ENCODE results near the gene KDELR1.
A peak's percentile ranks its signal among the peaks of the same experiment; 100 is the strongest.
"Not testable (repeated sequence)": the region's sequence is repeated elsewhere in the genome, so short reads cannot be mapped to it uniquely, and the experiment has no call there.

The KDELR1 gene

DNA sequence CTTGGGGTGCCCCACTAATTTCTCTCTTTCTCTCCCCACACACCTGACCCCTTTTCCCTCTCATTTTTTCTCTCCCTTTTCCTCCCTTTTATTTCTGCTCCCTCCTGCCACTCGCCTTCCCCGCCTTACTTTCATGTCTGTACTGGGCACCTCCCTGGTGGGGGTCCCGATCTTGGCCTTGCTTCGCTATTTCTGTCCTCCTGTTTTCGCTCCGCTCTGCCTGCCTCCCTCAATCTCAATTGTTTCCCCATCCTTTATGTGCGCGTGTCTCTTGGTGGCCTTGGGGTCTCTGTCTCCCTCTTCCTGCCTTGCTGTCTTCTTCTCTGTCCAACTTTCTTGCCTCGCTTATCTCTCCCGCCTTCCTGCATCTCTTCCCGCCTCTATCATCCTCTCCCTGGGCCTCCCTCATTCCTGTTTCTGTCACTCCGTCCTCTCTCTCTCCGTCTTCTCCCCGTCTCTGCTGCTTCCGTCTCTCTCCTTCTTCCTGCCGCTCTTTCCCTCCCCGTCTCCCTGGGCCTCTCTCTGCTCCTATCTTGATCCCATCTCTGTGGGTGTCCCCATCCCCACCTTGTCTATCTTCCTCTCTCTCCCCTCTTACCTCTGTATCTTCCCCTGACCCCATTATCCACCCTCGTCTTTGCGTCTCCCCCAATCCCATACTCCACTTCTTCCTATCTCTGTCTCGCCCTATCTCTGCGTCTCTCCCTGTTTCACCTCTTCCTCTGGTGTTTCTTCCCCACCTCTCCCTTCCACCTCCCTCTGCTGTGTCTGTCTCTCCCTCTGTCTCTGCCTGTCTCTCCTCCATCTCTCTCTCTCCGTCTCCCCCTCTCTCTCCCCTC lies 6.1 kb upstream of the KDELR1 start:
- DNase-seq = no peak

DNA sequence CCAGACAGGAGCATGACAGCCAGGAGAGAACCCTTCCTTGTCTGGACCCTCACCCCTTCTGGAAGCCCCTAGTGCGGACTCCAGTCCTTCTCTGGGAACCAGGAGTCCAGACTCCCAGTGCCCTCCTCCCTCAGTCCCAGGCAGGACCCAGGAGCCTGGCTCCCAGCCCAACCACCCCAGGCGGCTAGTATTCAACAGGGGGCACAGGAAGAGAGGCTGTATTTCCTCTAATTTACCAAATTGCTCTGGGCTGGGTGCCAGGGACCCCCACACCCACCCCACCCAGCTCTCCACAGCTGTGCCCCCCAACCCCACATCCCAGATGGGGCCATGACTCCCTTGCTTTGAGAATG lies 5.4 kb upstream of the KDELR1 start:
- no peak for DNase-seq

DNA sequence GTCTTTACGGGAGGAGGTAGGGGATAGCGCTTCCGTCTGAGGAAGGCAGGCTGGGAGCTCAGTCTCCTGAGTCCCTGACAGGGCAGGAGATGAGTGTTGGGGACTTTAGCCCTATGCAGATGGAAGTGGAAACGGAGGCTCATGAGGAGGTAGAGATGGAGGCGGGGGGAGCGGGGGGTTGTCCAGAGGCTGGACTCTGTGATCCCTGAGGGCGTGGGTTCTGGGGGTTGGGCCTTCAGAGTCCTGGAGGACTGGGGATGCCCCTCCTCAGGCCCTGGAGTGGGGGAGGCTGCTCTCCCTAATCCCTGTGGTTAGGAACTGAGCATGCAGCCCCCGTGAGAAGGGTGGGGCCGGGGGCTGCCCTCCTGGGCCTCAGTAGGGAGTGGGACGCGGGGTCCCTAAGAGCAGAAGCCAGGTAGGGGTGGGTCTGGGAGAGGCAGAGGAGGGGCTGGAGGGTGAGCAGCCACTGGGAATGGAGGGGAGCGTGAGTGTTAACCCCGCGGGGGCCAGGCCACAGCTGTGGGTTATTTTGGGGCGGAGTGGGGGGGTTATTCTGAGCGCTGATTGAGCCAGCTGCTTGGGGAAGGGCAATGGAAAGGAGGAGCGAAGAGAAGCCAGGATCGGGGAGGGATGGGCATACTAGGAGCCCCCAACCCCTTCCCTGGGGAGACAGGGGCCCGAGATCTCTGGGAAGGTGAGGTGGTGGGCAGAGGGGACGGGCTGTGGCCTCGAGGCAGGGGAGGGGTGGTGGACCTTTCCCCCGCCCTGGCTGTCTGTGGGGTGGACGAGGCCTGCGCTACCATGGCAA lies 4.9 kb upstream of the KDELR1 start:
- no peak for DNase-seq

DNA sequence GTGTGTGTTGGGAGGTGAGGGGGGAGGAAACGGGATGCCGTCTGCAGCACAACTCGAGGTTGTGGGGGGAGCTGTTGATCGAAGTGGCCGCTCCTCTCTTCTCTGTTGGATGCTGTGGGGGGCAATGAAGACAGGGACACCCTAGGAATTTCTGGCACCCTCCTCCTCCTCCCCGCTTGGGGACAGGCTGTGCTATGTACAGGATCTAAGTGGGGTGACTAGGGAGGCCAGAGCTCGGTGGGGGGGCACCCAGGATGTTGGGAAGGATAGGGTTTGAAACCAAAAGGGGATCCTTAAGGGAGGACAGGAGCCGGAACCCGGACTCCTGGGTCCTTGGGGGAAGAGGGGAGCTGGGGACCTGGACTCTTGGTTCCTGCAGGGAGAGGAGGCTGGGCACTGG lies 4.1 kb upstream of the KDELR1 start:
- no peak for DNase-seq

DNA sequence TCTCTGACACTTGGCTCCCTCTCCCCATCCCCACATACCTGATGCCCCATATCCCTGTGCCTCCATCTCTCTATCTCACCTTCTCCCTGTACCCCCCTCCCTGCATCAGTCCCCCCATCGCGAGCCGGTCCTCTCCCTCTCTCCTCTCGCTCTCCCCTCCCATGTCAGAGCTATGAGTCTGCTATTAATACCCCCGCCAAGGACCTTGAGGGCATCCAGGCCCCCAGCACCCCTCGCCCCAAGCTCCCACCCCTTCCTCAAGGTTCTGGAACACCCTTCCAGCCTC lies 3.8 kb upstream of the KDELR1 start:
- DNase-seq = no peak

DNA sequence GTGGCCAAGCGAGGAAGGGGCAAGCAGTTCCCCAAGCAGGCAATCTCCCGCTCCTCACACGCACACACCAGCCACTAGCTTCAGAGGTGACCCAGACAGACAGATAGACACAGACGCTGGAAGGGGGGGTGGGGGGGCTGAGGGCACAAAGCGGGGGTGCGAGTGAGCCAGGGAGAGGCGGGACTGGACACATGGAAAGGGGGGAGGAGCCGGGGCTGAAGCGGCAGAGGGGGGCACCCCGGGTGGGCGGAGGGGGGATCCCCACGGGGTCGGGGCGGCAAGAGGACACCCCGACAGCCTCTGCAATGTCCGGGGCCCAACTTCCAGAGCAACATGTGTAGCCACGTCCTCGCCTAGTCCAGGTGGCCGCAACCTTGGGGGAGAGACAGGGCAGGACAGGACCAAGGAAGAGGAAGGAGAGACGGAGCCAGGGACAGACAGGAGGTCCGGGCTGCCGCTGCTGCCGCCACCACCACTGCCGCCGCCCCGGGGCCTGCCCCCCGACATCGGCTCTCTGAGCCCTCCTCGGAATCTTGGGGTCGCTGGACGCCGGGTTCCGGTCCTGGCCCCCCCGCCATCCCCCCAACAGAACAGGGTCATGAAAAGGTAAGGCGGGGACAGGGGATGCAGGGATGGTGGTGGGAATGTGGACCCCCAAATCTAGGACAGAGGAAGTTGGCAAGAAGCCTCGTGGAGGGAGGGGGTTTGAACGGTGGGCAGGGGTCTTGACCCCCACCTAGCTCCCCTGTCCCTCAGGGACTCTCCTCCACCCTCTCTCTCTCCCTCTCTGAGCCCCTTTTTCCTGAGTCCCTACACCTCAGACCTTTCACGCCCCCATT lies 3.2 kb upstream of the KDELR1 start:
- DNase-seq = no peak

DNA sequence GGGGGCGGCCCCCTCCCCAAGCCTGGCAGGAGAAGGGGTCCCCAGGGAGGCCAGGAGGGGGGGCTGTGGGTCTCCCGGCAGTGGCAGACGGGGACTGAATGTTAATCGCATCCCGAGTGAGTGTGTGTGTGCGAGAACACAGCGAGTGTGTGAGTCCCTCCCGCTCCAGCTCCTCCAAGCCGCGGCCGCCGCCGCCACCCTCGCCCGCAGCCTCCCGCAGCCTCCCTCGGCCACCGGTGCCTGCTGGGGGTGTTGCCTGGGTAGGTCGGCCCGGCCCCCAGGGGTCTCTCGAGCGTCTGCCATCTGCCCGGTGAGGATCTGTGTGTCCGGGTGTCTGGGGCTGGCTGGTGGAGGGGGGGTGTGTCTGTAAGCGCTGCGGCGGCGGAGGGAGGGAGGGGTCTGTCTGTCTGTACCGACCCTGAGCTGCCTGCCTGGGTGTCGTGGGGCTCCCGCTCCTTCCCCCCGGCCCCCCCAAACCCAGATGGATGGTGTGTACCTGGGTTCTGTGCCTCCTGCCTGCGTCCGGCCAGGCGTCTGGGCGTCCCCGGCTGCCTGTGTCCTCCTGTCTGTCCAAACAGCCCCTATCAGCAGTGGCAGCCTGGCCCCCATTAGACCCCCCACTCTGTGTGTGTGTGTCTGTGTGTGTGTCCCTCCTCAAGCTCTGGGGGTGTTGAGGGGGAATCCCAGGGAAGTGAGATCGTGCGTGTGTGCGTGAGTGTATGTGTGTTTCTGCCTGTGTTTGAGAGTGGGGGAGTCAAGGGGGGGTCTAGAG lies 2.4 kb upstream of the KDELR1 start, which contains the start of gene GRIN2D:
Gene GRIN2D (plus strand): TSS at position 110 of the 772 bp plus-strand sequence. CDS start 4,725 bp downstream, outside the sequence.
- no peak for DNase-seq

DNA sequence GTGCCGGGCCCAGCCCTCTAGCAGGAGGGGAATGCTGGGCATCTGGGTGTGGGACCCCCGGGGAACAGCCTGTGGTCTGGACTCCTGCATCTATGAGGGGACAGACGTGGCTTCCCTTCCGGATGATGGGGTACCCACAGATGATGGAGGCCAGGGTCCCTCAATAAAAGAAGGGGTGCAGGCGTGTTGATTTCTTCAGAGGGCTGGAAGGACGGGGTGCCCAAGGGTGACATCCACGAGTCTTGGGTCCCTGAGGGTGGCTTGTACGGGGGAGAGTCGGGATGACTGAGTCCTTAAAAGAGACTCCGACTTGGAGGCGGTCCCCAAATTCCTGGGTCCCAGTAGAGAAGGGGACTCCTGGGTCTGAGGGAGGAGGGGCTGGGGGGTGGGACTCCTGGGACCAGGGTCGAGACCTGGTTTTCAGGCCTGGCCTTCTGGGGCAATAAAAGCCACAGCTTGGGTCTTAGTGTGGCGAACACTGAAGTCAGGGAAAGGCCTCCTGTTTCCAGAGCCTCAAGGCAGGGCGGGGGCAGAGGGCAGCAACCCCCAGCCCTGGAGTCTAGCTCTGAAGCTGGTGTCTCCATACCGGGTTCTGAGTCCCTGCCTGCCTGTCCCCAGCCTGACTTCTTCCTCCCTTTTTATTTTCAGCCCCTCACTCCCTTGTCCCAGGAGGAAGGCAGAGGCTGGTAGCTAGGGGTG lies 1.7 kb upstream of the KDELR1 start:
- no peak for DNase-seq

DNA sequence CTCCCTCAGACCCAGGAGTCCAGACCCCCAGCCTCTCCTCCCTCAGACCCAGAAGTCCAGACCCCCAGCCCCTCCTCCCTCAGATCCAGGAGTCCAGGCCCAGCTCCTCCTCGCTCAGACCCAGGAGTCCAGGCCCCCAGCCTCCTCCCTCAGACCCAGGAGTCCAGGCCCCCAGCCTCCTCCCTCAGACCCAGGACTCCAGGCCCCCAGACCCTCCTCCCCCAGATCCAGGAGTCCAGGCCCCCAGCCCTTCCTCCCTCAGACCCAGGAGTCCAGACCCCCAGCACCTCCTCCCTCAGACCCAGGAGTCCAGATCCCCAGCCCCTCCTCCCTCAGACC lies 624 bp upstream of the KDELR1 start:
- not testable (repeated sequence) for DNase-seq

DNA sequence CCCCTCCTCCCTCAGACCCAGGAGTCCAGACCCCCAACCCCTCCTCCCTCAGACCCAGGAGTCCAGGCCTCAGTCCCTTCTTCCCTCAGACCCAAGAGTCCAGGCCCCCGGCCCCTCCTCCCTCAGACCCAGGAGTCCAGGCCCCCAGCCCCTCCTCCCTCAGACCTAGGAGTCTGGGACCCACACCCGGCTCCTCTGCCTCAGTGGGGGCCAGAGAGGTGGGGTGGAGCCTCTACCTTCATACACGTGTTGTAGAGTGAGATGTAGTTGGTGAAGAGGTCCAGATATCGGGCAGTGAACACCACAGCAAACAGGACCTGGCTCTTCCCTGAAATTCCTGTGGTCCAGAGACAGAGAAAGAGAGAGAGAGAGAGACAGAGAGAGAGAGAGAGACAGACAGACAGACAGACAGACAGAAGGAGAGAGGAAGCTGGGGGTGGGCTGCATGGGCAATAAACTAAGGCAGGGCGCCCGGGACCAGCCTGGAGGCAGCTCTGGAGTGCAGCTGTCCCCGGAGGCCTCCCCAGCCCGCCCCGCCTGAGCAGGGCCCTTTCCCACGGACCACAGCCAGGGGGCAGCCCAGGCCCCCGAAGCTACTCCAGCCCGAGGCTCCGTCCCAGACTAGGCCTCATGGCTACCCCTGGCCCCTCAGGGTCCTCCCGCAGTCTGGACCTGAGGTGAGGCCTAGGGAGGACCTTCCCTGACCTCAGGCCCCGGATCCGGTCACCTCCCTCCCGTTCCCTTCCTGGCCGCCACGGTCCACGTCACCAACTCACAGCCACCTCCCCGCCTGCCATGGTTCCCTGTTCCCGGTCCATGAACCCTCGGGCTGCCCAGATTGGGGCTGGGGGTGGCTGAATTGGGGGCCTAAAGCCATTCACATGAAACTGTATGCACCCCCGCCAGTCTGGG lies 907 bp downstream of the KDELR1 start:
- DNase-seq = no peak

DNA sequence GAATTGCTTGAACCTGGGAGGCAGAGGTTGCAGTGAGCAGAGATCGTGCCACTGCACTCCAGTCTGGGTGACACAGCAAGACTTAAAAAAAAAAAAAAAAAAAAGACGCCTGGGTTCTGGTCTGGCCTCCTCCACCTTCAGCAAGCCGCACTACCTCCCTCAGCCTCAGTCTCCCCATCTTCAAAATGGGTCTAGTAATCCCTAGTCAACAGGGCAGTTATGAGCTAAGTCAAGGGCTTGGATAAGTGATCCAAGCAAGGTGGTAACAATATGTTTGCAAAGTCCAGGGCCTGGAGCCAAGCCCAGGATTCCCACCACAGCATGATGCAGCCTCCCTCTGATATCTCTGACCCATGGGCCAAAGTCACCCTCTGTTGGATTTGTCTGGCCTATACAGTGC lies 4.4 kb downstream of the KDELR1 start:
- no peak for DNase-seq

DNA sequence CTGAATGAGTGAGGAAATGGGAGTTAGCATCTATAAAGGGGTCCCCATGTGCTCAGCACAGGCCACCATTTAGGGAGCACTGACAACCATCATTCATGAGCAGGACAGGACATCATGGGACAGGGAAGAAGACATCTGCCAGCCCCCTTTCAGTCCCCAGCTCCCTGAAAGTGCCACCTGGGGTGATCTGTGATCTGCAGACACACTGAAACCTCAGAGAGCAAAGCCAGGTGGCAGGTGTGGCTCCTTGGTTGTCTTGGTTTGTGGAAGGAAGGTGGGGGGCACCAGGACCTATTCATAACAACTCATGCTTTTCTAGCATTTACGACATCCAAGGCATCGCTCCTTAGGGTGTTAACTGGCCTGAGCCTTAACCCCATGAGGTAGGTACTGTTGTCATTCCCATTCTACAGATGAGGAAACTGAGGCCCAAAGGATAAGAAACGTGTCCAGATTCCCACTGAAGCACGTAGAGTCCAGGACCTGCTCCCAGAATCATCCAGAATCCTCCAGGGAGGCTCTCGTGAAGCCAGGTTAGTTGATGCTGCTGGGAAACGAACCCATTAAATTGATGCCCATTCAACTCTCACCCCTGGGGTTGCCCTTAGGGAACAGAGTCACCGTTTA lies 5.8 kb downstream of the KDELR1 start:
- no peak for DNase-seq

DNA sequence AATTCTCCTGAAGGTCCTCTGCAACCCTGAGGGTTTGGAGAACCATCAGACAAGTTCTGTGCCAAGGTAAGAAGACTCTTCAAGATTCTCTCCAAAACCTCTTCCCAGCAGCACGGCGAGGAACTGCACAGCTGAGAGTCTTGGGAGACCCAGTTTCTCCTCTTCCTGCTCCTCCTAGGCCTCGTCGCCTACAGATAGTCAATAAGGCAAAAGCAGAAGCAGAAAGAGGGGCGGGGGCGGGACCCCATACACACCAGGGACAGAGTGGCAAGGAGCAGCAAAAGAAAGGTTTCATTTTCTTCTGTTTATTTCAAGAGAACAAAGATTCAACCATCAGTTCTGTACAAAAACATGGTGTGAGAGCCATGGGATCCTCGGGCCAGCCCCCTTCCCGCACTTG lies 9.1 kb downstream of the KDELR1 start:
- DNase-seq = no peak

DNA sequence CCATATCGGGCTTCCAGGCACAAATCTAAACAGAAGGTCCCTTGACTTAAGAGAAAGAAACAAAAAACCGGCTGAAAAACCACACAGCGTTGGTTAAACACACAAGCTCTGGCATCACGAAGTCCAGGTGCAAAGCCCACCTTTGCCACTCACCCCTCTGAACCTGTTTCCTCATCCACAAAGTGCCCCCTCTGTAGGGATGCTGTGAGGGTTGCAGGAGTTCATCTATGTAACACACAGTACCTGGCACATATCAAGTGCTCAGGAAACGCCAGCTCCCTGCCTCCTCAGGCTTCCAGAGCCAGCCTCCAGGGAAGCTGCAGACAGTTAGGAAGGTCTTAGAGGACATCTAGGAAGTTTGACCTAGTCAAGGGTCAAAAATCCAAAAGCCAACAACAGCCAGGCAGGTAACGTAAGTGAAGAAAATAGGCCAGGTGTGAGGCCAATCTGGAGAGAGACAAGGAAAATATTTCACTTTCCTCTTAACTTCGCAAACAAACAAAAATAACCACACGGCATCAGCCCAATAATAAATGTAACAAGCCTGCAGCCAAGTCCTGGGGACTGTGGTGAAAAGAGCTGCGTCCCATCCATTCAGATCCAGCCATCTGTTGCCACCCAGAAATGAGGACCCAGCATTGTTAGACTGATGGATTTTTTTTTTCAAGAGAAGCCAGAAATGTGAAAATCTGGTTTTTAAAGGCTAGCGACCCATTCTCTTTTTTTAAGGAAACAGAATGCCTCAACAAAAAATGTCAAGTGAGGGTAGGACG lies 10.0 kb downstream of the KDELR1 start:
- DNase-seq = no peak

DNA sequence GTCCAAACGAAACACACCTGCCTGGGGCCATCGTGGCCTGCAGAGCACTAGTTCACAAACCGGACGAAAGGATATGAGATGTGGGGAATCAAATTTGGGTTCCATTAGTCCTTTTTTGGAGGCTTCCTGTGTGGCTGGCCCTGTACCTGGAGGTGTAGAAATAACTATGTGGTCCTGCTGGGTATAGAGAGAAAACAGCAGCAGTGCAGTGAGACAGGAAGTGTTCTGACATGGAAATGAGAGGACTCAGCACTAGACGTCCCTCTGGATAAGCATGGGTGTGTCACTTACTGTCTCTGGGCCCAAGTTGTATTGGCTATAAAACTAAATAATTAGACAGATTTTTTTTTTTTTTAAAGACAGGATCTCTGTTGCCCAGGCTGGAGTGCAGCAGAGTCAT lies 12.3 kb downstream of the KDELR1 start:
- no peak for DNase-seq

DNA sequence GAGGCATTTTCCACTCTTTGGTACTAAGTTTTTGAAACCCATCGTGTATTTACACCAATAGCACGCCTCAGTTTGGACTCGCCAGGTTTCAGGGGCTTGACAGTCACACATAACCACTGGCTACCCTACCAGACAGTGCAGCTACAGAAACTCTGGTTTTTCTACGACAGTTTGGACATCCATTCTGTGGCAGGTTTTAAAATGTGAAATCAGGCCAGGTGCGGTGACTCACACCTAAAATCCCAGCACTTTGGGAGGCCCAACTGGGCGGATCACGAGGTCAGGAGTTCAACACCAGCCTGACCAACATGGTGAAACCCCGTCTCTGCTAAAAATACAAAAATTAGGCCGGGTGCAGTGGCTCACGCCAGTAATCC lies 13.2 kb downstream of the KDELR1 start:
- DNase-seq = no peak

DNA sequence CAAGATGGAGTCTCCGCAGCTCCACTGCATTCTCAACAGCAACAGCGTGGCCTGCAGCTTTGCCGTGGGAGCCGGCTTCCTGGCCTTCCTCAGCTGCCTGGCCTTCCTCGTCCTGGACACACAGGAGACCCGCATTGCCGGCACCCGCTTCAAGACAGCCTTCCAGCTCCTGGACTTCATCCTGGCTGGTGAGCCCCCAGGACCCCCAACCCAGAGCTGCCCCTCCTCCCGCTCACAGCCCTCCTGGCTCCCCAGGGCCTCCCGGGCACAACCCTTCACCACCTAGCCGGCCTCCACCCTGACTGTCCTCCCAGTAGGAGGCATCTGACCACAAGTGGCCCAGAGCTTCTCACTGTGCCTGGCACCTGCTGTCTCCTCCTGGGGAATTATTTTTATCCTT lies 17.8 kb downstream of the KDELR1 start:
- no peak for DNase-seq

DNA sequence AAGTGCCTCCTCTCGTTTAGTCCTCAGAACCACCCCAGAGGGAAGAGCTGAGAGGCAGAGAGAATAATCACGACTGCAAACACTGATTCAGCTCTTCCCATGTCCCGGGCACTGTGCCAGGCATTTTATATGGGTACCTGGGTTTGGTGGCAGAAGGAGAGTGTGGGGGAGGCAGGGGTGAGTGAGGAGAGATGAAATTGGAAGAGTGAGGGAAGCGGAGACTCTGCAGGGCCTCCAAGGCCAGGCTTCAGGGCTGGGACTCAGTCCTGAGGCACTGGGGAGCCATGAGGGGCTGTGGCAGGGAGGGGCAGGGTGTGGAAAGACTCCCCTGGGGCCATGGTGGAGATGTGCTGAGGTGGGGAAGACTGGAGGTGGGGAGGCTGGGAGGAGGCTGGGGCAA lies 18.4 kb downstream of the KDELR1 start:
- peak; percentile 79 for DNase-seq

DNA sequence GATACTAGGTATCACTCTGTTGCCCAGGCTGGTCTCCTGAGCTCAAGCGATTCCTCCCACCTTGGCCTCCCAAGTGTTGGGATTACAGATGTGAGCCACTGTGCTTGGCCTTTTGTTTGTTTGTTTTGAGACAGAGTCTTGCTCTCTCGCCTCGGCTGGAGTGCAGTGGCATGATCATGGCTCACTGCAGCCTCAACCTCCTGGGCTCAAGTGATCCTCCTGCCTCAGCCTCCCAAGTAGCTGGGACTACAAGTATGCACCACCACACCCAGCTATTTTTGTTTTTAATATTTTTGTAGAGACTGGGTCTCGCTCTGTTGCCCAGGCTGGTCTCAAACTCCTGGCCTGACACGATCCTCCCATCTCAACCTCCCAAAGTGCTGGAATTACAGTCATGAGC lies 19.6 kb downstream of the KDELR1 start:
- not testable (repeated sequence) for DNase-seq

DNA sequence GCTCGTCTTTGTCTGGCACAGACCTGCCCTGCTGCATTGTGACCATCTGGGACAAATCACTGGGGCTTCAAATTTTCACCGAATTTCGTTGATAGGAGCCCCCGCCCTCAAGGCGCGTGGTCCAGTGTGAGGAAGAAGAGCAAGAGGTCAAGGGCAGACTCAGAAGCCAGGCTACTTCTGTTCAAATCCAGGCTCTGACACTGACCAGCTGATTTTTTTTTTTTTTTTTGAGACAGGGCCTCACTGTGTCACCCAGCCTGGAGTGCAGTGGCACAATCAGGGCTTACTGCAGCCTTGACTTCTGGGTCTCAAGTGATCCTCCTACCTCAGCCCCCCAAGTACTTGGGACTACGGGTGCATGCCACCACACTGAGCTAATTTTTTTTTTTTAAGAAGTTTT lies 20.0 kb downstream of the KDELR1 start:
- DNase-seq = no peak
